Suprapubic skin (tissue), 4 donors: ENCODE data around the gene CTSL. TPM values are rescaled to one million over a fixed set of nuclear protein-coding genes. Genes with fewer than 3 reads are reported as not detected.

Experiments used
- DNase-seq, 2 donors: peaks; one replicate each; pipeline ENCODE4 v3.0.0-alpha.2; 2019; ENCODE audit warnings: low spot score in 2 of 2
- H3K27ac ChIP-seq: fragments of 200-600 bp; sonication (generic); one replicate; pipeline ENCODE4 v1.5.1; 2019
- H3K27me3 ChIP-seq: fragments of 200-600 bp; sonication (generic); one replicate; pipeline ENCODE4 v1.5.1; 2019
- H3K36me3 ChIP-seq: fragments of 200-600 bp; sonication (generic); one replicate; pipeline ENCODE4 v1.5.1; 2019
- H3K4me1 ChIP-seq: fragments of 200-600 bp; sonication (generic); one replicate; pipeline ENCODE4 v1.5.1; 2019
- H3K4me3 ChIP-seq: fragments of 200-600 bp; sonication (generic); one replicate; pipeline ENCODE4 v1.5.1; 2019; ENCODE audit warnings: mild to moderate bottlenecking
- H3K9me3 ChIP-seq: fragments of 200-600 bp; sonication (generic); one replicate; pipeline ENCODE4 v1.5.1; 2019
- CTCF ChIP-seq, 2 donors: fragments of 200-600 bp in 1 of 2; fragments of 450-650 bp in 1 of 2; sonication (generic) in 1 of 2; IDR thresholded peaks; one replicate each; pipeline ENCODE4 v1.5.1; 2016 to 2019; ENCODE audit warnings: antibody characterized with exemption in 2 of 2, mild to moderate bottlenecking in 1 of 2, moderate library complexity in 1 of 2
- EP300 ChIP-seq: sonication (generic); formaldehyde crosslinking; IDR thresholded peaks from one replicate; pipeline ENCODE4 v1.6.1; 2017; ENCODE audit warnings: antibody characterized with exemption
- POLR2A ChIP-seq, 2 donors: fragments of 450-650 bp; IDR thresholded peaks; one replicate each; pipeline ENCODE4 v1.6.1; 2017; ENCODE audit warnings: antibody characterized with exemption in 2 of 2, mild to moderate bottlenecking in 2 of 2, moderate library complexity in 2 of 2
- POLR2AphosphoS5 ChIP-seq, 3 donors: sonication (generic); formaldehyde crosslinking; IDR thresholded peaks; one replicate each; pipeline ENCODE4 v1.6.1; 2017; ENCODE audit warnings: antibody characterized with exemption in 3 of 3
- WGBS: methylation state at CpG from one replicate; pipeline ENCODE4 v1.1.5; 2018; 5-methylcytosine and 5-hydroxymethylcytosine counted together
- total RNA-seq, 4 donors: library from RNA; depleted of rRNA; stranded (reverse); fragments of >200 nt; gene quantifications; one replicate each; pipeline ENCODE4 v1.1.0, GENCODE V29; 2016

Gene CTSL
- total RNA-seq, 4 donors from 2014 or later = 24.6 to 36.8 (median 27.8) TPM

- no peaks in the 10 kb centered on the region for H3K9me3 ChIP-seq
- 7% methylated on average over 13 of the region's 25 CpGs for WGBS
- TF ChIP-seq CTCF (IDR thresholded peaks at IDR 0.05) (no peak), EP300 (no peak), POLR2A (IDR thresholded peaks at IDR 0.05) (no peak), POLR2AphosphoS5 (IDR thresholded peaks at IDR 0.05) (no peak)
- H3K36me3 ChIP-seq = peaks cover 18% of the 10 kb centered on the region
- H3K4me3 ChIP-seq = peak overlapping the region; percentile 55
- H3K27me3 ChIP-seq = no peaks in the 10 kb centered on the region
- H3K4me1 ChIP-seq = peaks cover 23% of the 10 kb centered on the region
- H3K27ac ChIP-seq = peak overlapping the region; percentile 82
- no peak for DNase-seq
These were observed 491 bp upstream of the CTSL start for GRCh38 chr9:87725356-87725899.

- peaks cover 33% of the 10 kb centered on the region for H3K36me3 ChIP-seq
- DNase-seq = no peak
- H3K4me1 ChIP-seq = peaks cover 23% of the 10 kb centered on the region
- no peaks in the 10 kb centered on the region for H3K27me3 ChIP-seq
- H3K27ac ChIP-seq = no peak overlapping the region
- H3K9me3 ChIP-seq = no peaks in the 10 kb centered on the region
- 93% methylated on average over 2 of the region's 2 CpGs for WGBS
- no peak for TF ChIP-seq CTCF (IDR thresholded peaks at IDR 0.05)
- H3K4me3 ChIP-seq = no peak overlapping the region
These were observed 3.3 kb downstream of the CTSL start for GRCh38 chr9:87729246-87729645.

GRCh38 chr9:87731321-87731720 lies 5.4 kb downstream of the CTSL start:
- no peak overlapping the region for H3K27ac ChIP-seq
- no peak overlapping the region for H3K4me3 ChIP-seq
- peaks cover 33% of the 10 kb centered on the region for H3K36me3 ChIP-seq
- 85% methylated on average over 2 of the region's 2 CpGs for WGBS
- TF ChIP-seq EP300 (no peak), CTCF (IDR thresholded peaks at IDR 0.05) (no peak), POLR2AphosphoS5 (IDR thresholded peaks at IDR 0.05) (no peak), POLR2A (IDR thresholded peaks at IDR 0.05) (no peak)
- peaks cover 10% of the 10 kb centered on the region for H3K4me1 ChIP-seq
- H3K27me3 ChIP-seq = no peaks in the 10 kb centered on the region
- no peaks in the 10 kb centered on the region for H3K9me3 ChIP-seq
- DNase-seq = no peak

GRCh38 chr9:87732344-87732743 lies 6.4 kb downstream of the CTSL start:
- Histone ChIP-seq H3K4me3 (no peak overlapping the region), H3K36me3 (peaks cover 33% of the 10 kb centered on the region), H3K27me3 (no peaks in the 10 kb centered on the region), H3K27ac (no peak overlapping the region), H3K4me1 (no peaks in the 10 kb centered on the region), H3K9me3 (no peaks in the 10 kb centered on the region)
- 87% methylated on average over 1 of the region's 1 CpG for WGBS
- TF ChIP-seq POLR2AphosphoS5 (IDR thresholded peaks at IDR 0.05) = no peak
- no peak for TF ChIP-seq CTCF (IDR thresholded peaks at IDR 0.05)
- no peak for TF ChIP-seq POLR2A (IDR thresholded peaks at IDR 0.05)
- TF ChIP-seq EP300 = no peak
- no peak for DNase-seq

- H3K27me3 ChIP-seq = no peaks in the 10 kb centered on the region
- H3K9me3 ChIP-seq = no peaks in the 10 kb centered on the region
- no peak overlapping the region for H3K4me3 ChIP-seq
- no peaks in the 10 kb centered on the region for H3K4me1 ChIP-seq
- TF ChIP-seq EP300 (no peak), CTCF (IDR thresholded peaks at IDR 0.05) (no peak), POLR2A (IDR thresholded peaks at IDR 0.05) (no peak), POLR2AphosphoS5 (IDR thresholded peaks at IDR 0.05) (no peak)
- peaks cover 32% of the 10 kb centered on the region for H3K36me3 ChIP-seq
- H3K27ac ChIP-seq = no peak overlapping the region
- 85% methylated on average over 3 of the region's 3 CpGs for WGBS
- no peak for DNase-seq
These were observed 6.8 kb downstream of the CTSL start for GRCh38 chr9:87732756-87733155.
